ENCODE results near the gene ERMP1. TPM values are rescaled to one million over a fixed set of nuclear protein-coding genes. Genes with fewer than 3 reads are reported as not detected.

ERMP1 gene
- total RNA-seq, 6 experiments from 2014 or later, result 5.1 to 7.5 (median 6.8) TPM

DNA sequence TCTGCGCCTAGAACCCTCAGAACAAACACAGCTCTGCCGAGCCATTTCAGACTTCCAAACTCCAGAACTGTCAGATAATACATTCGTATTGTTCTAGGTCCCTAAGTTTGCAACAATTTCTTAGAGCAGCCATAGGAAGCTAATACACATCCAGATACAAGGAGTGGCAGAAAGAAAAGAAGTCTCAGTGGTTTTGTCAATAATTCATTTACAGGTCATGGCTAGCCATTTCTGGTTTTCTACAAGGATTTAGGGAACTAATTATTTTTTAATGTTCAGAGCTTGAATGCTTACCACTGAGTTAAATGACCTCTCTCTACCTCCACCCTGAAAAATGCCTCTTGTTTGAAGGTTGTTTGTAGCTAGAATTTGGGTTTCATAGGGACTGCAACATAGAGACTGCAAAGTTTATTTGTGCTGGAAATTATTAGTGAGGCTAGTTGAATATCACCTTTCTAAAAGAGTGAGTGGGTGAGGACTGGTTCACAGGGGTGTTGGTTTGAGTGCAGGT, 15.5 kb upstream of the ERMP1 start:
- DNase-seq, result no peak
- TF ChIP-seq, protein P1, sequence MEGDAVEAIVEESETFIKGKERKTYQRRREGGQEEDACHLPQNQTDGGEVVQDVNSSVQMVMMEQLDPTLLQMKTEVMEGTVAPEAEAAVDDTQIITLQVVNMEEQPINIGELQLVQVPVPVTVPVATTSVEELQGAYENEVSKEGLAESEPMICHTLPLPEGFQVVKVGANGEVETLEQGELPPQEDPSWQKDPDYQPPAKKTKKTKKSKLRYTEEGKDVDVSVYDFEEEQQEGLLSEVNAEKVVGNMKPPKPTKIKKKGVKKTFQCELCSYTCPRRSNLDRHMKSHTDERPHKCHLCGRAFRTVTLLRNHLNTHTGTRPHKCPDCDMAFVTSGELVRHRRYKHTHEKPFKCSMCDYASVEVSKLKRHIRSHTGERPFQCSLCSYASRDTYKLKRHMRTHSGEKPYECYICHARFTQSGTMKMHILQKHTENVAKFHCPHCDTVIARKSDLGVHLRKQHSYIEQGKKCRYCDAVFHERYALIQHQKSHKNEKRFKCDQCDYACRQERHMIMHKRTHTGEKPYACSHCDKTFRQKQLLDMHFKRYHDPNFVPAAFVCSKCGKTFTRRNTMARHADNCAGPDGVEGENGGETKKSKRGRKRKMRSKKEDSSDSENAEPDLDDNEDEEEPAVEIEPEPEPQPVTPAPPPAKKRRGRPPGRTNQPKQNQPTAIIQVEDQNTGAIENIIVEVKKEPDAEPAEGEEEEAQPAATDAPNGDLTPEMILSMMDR (IDR thresholded peaks at IDR 0.05), result no peak
- peaks cover 3% of the 10 kb centered on the region for H3K27me3 Mint-ChIP-seq (ENCODE audit: insufficient read depth)
- no peak overlapping the region for H3K27ac Mint-ChIP-seq
- H3K36me3 Mint-ChIP-seq (ENCODE audit: low read depth), result no peaks in the 10 kb centered on the region
- no peaks in the 10 kb centered on the region for H3K9me3 Mint-ChIP-seq
- H3K4me3 Mint-ChIP-seq, result no peak overlapping the region
- H3K4me1 Mint-ChIP-seq (ENCODE audit: low read depth), result peaks cover 21% of the 10 kb centered on the region

DNA sequence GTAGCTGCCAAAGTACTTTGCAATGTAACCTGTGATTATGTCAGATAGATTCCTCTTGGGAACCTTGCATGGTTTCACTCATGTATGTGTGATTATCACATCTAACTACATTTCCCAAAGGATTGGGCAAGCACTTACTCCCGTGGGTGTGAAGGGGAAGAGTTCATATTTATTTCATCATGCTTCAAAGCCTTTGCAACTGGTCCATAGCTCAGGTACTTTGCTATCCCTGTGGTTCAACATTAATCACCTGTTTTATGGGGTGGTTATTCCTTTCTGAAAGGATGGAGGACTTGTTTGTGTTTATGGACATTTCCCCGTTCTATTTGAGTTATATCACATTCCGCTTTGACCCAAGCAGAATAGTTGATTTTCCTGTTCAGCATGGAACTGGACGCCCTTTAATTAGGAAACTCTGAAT, 13.6 kb upstream of the ERMP1 start:
- TF ChIP-seq, protein P1 (IDR thresholded peaks at IDR 0.05), result no peak
- no peaks in the 10 kb centered on the region for H3K9me3 Mint-ChIP-seq
- peaks cover 7% of the 10 kb centered on the region; the same call in 1 of the 2 replicates for H3K36me3 Mint-ChIP-seq (ENCODE audit: low read depth)
- H3K27me3 Mint-ChIP-seq (ENCODE audit: insufficient read depth), result no peaks in the 10 kb centered on the region; the same call in 1 of the 2 replicates
- no peak overlapping the region for H3K4me3 Mint-ChIP-seq
- peaks cover 30% of the 10 kb centered on the region for H3K4me1 Mint-ChIP-seq (ENCODE audit: low read depth)
- no peak overlapping the region for H3K27ac Mint-ChIP-seq
- no peak for DNase-seq

- TF ChIP-seq, protein P1 (IDR thresholded peaks at IDR 0.05), result no peak
- no peak overlapping the region for H3K4me3 Mint-ChIP-seq
- no peaks in the 10 kb centered on the region for H3K9me3 Mint-ChIP-seq
- no peak for DNase-seq
- H3K27me3 Mint-ChIP-seq (ENCODE audit: insufficient read depth), result peaks cover 2% of the 10 kb centered on the region
- H3K27ac Mint-ChIP-seq, result no peak overlapping the region
- peaks cover 30% of the 10 kb centered on the region for H3K4me1 Mint-ChIP-seq (ENCODE audit: low read depth)
- H3K36me3 Mint-ChIP-seq (ENCODE audit: low read depth), result peaks cover 10% of the 10 kb centered on the region
Observed at GRCh38 chr9:5846096-5846495, 13.2 kb upstream of the ERMP1 start.

DNA sequence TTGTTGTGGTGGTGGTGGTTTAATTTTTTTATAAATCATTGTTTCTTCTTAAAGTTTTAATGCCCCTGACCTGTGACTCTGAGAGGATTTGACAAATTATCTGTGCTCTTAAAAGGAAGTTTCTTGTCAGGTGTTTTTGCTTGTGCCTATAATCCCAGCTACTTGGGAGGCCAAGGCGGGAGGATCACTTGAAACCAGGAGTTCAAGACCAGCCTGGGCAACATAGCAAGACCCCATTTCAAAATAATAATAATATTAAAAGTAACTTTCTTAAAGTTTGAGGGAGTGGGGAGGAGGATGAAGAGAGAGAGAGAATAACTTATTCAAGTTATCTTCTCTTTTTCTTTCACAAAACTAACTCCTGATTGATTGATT, 12.2 kb upstream of the ERMP1 start:
- DNase-seq, result no peak
- peak overlapping the region; percentile 64; the same call in 1 of the 2 replicates for H3K4me3 Mint-ChIP-seq

DNA sequence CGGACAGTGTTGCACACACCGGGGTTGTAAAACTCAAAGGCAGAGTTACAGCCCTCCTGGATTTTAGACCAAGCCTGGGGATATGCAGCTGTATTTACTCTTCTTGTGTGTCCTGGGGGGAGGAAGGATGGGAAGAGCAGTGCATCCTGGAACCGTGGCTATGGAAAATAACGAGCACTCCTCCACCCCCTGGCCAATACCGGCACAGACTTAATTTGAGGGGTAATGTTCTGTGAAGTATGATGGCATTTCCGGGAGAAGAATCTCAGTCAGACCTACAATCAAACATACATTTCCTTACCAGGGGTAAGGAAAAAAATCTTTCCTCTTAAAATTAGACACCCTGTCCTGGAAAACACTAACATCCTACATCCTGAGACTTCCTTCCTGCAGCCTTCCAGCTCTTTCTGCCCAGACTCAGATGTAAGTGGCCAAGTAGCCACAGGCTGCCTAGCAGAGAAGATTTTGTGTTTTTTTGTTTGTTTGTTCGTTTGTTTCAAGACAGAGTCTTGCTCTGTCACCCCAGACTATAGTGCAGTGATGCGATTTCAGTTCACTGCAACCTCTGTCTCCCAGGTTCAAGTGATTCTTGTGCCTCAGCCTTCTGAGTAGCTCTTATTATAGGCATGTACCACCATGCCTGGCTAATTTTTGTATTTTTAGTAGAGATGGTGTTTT, 11.0 kb upstream of the ERMP1 start:
- H3K4me3 Mint-ChIP-seq, result peak overlapping the region; percentile 64
- no peaks in the 10 kb centered on the region for H3K9me3 Mint-ChIP-seq
- TF ChIP-seq, protein P1 (IDR thresholded peaks at IDR 0.05), result no peak
- peaks cover 12% of the 10 kb centered on the region for H3K36me3 Mint-ChIP-seq (ENCODE audit: low read depth)
- peak overlapping the region; percentile 62 for H3K27ac Mint-ChIP-seq
- H3K4me1 Mint-ChIP-seq (ENCODE audit: low read depth), result peaks cover 41% of the 10 kb centered on the region
- peaks cover 2% of the 10 kb centered on the region for H3K27me3 Mint-ChIP-seq (ENCODE audit: insufficient read depth)
- DNase-seq, result peak; percentile 29

More for the DNA sequence above, 12.2 kb upstream of the ERMP1 start:
- no peaks in the 10 kb centered on the region for H3K9me3 Mint-ChIP-seq
- H3K27ac Mint-ChIP-seq, result peak overlapping the region; percentile 62
- H3K27me3 Mint-ChIP-seq (ENCODE audit: insufficient read depth), result peaks cover 2% of the 10 kb centered on the region
- peaks cover 12% of the 10 kb centered on the region for H3K36me3 Mint-ChIP-seq (ENCODE audit: low read depth)
- H3K4me1 Mint-ChIP-seq (ENCODE audit: low read depth), result peaks cover 30% of the 10 kb centered on the region
- TF ChIP-seq, protein P1 (IDR thresholded peaks at IDR 0.05), result no peak

All from HFFc6 (cell line).